ENCODE data around the gene PTCD3. TPM values are rescaled to one million over a fixed set of nuclear protein-coding genes. Genes with fewer than 3 reads are reported as not detected.

Gene PTCD3
- total RNA-seq, 3 donors from 2014 or later = 70.1 to 126 (median 99.1) TPM

DNA sequence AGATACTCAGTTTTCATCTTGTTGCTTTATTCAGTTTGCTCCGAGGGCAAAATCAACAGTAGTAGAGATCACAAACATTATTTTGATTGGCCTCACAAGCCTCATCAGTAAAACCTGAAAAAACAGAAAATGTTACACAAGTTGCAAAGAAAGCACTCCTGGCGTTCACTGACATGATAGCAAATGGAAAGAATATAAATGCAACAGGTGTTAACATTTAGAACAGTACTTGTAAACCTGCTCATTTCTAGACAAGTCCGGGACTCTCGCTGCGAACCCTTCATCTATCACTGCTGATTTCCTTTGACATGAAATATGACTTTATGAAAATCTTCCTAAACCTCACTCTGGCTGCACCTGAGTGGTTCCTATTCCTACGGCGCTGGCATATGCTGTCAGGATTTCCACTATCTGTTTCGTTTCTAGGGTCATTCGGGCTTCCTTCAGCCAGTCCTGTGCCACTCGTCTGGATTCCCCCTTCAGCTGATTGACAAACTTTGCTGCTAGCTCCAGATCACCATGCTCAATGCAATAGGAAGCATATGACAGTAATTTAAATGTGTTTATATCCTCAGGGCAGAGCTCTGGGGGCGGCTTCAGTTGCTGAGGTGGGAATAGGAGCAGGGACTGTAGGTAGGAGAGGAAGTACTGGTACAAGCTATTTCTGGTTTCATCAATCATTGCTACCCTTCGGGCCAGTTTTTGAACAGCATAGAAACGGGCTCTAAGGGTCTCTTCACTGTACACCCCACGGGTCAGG is 38.1 kb downstream of the PTCD3 start:
- H3K27me3 ChIP-seq = no peaks in the 10 kb centered on the region
- no peak overlapping the region for H3K4me3 ChIP-seq
- DNase-seq (ENCODE audit: low spot score in 2 of 2) = no peak
- intact Hi-C loops (cut with DNase I; ENCODE audit: low total_unique reads) = no loop called here
- H3K36me3 ChIP-seq = peaks cover 14% of the 10 kb centered on the region
- no peaks in the 10 kb centered on the region for H3K4me1 ChIP-seq
- TF ChIP-seq, protein P1, sequence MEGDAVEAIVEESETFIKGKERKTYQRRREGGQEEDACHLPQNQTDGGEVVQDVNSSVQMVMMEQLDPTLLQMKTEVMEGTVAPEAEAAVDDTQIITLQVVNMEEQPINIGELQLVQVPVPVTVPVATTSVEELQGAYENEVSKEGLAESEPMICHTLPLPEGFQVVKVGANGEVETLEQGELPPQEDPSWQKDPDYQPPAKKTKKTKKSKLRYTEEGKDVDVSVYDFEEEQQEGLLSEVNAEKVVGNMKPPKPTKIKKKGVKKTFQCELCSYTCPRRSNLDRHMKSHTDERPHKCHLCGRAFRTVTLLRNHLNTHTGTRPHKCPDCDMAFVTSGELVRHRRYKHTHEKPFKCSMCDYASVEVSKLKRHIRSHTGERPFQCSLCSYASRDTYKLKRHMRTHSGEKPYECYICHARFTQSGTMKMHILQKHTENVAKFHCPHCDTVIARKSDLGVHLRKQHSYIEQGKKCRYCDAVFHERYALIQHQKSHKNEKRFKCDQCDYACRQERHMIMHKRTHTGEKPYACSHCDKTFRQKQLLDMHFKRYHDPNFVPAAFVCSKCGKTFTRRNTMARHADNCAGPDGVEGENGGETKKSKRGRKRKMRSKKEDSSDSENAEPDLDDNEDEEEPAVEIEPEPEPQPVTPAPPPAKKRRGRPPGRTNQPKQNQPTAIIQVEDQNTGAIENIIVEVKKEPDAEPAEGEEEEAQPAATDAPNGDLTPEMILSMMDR (IDR thresholded peaks at IDR 0.05) = no peak
- TF ChIP-seq POLR2A (IDR thresholded peaks at IDR 0.05) (no peak), POLR2AphosphoS5 (IDR thresholded peaks at IDR 0.05) (no peak)
- H3K9me3 ChIP-seq = no peaks in the 10 kb centered on the region
- H3K27ac ChIP-seq = no peak overlapping the region

DNA sequence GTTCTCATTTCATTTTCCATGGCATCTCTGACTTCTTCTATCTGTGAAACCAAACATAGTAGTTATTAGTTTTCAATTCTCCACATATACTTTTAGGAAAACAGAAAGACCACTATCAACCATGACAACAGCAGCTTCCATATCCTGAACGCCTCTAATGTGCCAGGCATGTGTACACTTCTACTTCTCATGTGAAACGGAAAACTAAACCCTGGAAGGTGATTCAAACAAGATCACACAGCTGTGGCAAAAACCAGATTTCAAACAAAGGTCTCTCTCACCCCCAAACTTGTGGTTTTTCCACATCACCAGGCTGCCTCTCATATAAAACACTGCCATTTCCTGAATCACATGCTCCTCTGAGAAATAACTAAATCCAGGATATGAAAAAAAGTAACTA is 41.8 kb downstream of the PTCD3 start:
- no peaks in the 10 kb centered on the region for H3K9me3 ChIP-seq
- no peak for TF ChIP-seq POLR2A (IDR thresholded peaks at IDR 0.05)
- TF ChIP-seq, protein P1 (IDR thresholded peaks at IDR 0.05) = no peak
- no peak for TF ChIP-seq POLR2AphosphoS5 (IDR thresholded peaks at IDR 0.05)
- H3K4me1 ChIP-seq = no peaks in the 10 kb centered on the region
- H3K27ac ChIP-seq = no peak overlapping the region
- H3K36me3 ChIP-seq = peaks cover 18% of the 10 kb centered on the region
- intact Hi-C loops (cut with DNase I; ENCODE audit: low total_unique reads) = no loop called here
- no peaks in the 10 kb centered on the region for H3K27me3 ChIP-seq
- DNase-seq (ENCODE audit: low spot score in 2 of 2) = no peak
- H3K4me3 ChIP-seq = no peak overlapping the region

DNA sequence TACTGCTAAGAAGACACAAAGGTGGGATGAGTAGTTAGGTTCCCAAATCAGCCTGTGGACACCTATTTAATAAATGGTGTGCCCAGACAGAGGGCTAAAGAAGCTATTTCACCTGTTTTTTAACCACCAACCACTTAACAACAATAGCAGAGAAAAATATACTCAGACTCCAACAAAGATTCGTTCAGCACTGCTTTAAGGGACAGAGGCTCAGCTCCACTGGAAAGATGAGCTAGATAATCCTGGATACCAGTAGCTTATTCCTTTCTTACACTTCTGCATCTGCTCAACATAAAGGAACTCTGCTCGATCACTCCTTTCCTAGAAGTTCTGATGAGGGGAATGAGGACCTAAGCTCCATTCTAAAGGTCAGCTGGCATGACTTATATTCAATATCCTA is 44.5 kb downstream of the PTCD3 start:
- H3K9me3 ChIP-seq = no peaks in the 10 kb centered on the region
- no peaks in the 10 kb centered on the region for H3K4me1 ChIP-seq
- no peak overlapping the region for H3K4me3 ChIP-seq
- peaks cover 18% of the 10 kb centered on the region for H3K36me3 ChIP-seq
- no peak for DNase-seq (ENCODE audit: low spot score in 2 of 2)
- intact Hi-C loops (cut with DNase I; ENCODE audit: low total_unique reads) = no loop called here
- no peak overlapping the region for H3K27ac ChIP-seq
- no peaks in the 10 kb centered on the region for H3K27me3 ChIP-seq
- TF ChIP-seq, protein P1 (IDR thresholded peaks at IDR 0.05) = no peak
- TF ChIP-seq POLR2A (IDR thresholded peaks at IDR 0.05) (no peak), POLR2AphosphoS5 (IDR thresholded peaks at IDR 0.05) (no peak)

DNA sequence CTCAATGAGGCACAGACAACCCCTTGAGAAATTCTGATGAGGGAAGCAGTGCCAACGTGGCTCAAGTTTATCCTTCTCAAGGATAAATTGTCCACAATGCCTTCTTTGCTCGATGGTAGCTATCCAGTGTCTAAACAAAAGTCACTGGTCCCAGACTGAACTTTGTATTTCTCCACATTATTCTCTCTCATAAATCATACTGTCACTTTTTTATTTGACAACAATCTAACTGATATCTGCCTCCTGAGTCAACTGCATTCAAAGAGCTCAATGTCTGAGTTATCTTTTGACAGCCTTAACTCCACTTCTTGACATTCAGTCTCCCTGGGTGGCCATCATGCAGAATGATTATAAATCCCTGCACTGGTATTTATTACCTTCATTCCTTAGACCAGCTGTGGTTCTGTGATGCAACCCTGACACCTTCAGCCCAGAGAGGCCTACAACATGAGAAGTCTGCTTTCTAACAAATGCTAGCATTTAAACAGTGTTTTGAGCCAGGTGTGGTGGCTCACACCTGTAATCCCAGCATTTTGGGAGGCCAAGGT is 51.0 kb downstream of the PTCD3 start:
- Histone ChIP-seq H3K36me3 (no peaks in the 10 kb centered on the region), H3K27me3 (no peaks in the 10 kb centered on the region), H3K9me3 (no peaks in the 10 kb centered on the region), H3K27ac (no peak overlapping the region), H3K4me3 (no peak overlapping the region), H3K4me1 (no peaks in the 10 kb centered on the region)
- DNase-seq (ENCODE audit: low spot score in 2 of 2) = no peak
- intact Hi-C loops (cut with DNase I; ENCODE audit: low total_unique reads) = no loop called here
- TF ChIP-seq POLR2AphosphoS5 (IDR thresholded peaks at IDR 0.05) = no peak
- TF ChIP-seq POLR2A (IDR thresholded peaks at IDR 0.05) = no peak
- TF ChIP-seq, protein P1 (IDR thresholded peaks at IDR 0.05) = no peak

DNA sequence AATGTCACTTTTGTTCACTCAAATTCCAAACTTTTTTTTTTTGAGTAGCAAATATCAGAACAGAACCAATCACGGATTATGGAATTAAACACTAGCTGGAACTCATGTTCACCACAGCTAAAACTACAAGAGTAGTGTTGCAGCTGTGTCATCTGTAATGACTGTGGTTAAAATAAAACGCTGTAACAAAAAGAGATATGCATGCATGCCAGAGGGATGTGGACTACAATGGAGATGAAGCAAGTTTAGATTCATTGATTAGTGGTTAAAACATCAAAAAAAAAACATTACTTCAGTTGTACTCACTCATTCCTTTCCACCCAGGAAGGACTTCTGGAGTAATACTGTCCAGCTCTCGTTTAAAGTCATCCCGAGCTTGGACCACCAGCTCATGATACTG is 52.3 kb downstream of the PTCD3 start:
- TF ChIP-seq, protein P1 (IDR thresholded peaks at IDR 0.05) = no peak
- TF ChIP-seq POLR2A (IDR thresholded peaks at IDR 0.05) (no peak), POLR2AphosphoS5 (IDR thresholded peaks at IDR 0.05) (no peak)
- H3K4me1 ChIP-seq = no peaks in the 10 kb centered on the region
- H3K9me3 ChIP-seq = no peaks in the 10 kb centered on the region
- DNase-seq (ENCODE audit: low spot score in 2 of 2) = no peak
- no peaks in the 10 kb centered on the region for H3K36me3 ChIP-seq
- intact Hi-C loops (cut with DNase I; ENCODE audit: low total_unique reads) = no loop called here
- H3K27me3 ChIP-seq = no peaks in the 10 kb centered on the region
- H3K4me3 ChIP-seq = no peak overlapping the region
- H3K27ac ChIP-seq = no peak overlapping the region

Measured in breast epithelium (tissue), 4 donors.